HFFc6 (cell line): ENCODE data around the gene GAREM1. TPM values are rescaled to one million over a fixed set of nuclear protein-coding genes. Genes with fewer than 3 reads are reported as not detected.
"Not testable (repeated sequence)": the region's sequence is repeated elsewhere in the genome, so short reads cannot be mapped to it uniquely, and the experiment has no call there.

Experiments
- DNase-seq: peaks from one replicate; pipeline ENCODE4 v3.0.0-alpha.2; 2018
- H3K27ac Mint-ChIP-seq: 2 replicates; pipeline ENCODE4 v1.8.0; 2020; ENCODE audit warnings: mild to moderate bottlenecking, mixed read lengths
- H3K27me3 Mint-ChIP-seq: 2 replicates; pipeline ENCODE4 v1.8.0; 2021; ENCODE audit warnings: mild to moderate bottlenecking, moderate library complexity, mixed read lengths; ENCODE audit not compliant: insufficient read depth
- H3K36me3 Mint-ChIP-seq: 2 replicates; pipeline ENCODE4 v1.8.0; 2021; ENCODE audit warnings: low read depth, mixed read lengths
- H3K4me1 Mint-ChIP-seq: 2 replicates; pipeline ENCODE4 v1.8.0; 2020; ENCODE audit warnings: low read depth, mixed read lengths
- H3K4me3 Mint-ChIP-seq: 2 replicates; pipeline ENCODE4 v1.8.0; 2020; ENCODE audit warnings: mild to moderate bottlenecking, moderate library complexity, mixed read lengths
- H3K9me3 Mint-ChIP-seq: 2 replicates; pipeline ENCODE4 v1.8.0; 2020; ENCODE audit warnings: mild to moderate bottlenecking, mixed read lengths
- CTCF ChIP-seq: fragments of 200-600 bp; sonication (generic); IDR thresholded peaks from 2 replicates; pipeline ENCODE4 v1.5.0; 2021; ENCODE audit warnings: antibody characterized with exemption, mild to moderate bottlenecking
- total RNA-seq, 6 experiments: library from RNA; stranded (reverse); fragmentation: NEBNext Ultra II Directional; extraction: Animal tissue kit (Norgen Biotek cat#: 25700); gene quantifications; 2 replicates in 1 of 6; 3 replicates in 5 of 6; pipeline ENCODE4 v1.2.3, GENCODE V29; 2021

The GAREM1 gene
- total RNA-seq, 6 experiments from 2014 or later = 0.03 to 0.31 (median 0.08) TPM

DNA sequence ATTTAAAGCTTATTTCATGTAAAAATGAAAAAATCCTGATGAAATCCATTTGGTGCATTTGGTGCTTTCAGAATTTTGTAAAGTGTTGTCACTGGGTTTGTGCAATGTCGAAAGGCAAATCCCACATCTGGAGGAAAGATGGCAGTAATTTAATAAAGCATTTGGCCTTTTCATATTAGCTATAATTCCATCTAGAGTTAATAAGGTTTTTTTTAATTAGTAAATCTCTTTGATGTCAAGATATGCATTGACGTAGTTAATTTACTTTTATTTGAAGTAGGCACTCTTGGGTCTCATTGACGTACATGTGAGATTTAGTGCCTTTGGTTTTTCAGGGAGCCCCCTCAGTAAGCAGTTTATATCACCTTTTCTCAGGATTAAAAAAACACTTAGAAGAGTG is 12.3 kb upstream of the GAREM1 start:
- Mint-ChIP-seq H3K36me3 (no peaks in the 10 kb centered on the region), H3K4me3 (no peak overlapping the region), H3K27me3 (no peaks in the 10 kb centered on the region), H3K27ac (no peak overlapping the region), H3K4me1 (no peaks in the 10 kb centered on the region), H3K9me3 (no peaks in the 10 kb centered on the region; the same call in 1 of the 2 replicates)
- no peak for TF ChIP-seq CTCF
- no peak for DNase-seq

- Mint-ChIP-seq H3K27me3 (no peaks in the 10 kb centered on the region), H3K4me3 (no peak overlapping the region), H3K9me3 (no peaks in the 10 kb centered on the region; the same call in 1 of the 2 replicates), H3K36me3 (no peaks in the 10 kb centered on the region), H3K4me1 (no peaks in the 10 kb centered on the region), H3K27ac (no peak overlapping the region)
- no peak for TF ChIP-seq CTCF
- DNase-seq = no peak
These were observed 11.4 kb upstream of the GAREM1 start for GRCh38 chr18:32482117-32482516.

DNA sequence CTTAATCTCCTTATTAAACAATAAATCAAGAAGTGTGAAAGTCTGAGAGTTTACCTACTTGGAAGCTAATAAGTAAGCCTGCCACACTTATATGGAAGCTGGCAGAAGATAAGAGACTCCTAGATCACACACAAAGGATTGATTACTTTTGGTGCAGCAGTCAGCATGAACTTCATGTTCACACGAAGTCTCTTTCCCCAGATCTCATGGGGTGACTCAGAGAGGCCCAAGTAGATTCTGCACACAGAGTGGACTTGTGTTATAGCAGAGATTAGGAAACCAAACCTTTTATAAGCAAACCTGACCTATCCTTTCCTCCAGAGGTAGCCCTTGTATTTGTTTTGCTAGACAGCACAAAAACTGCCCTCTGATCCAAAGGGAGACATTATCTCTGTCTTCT is 9.9 kb upstream of the GAREM1 start:
- TF ChIP-seq CTCF = no peak
- no peak overlapping the region for H3K27ac Mint-ChIP-seq
- no peaks in the 10 kb centered on the region for H3K4me1 Mint-ChIP-seq
- no peaks in the 10 kb centered on the region for H3K36me3 Mint-ChIP-seq
- no peak overlapping the region for H3K4me3 Mint-ChIP-seq
- no peak for DNase-seq
- H3K27me3 Mint-ChIP-seq = no peaks in the 10 kb centered on the region
- no peaks in the 10 kb centered on the region; the same call in 1 of the 2 replicates for H3K9me3 Mint-ChIP-seq

GRCh38 chr18:32478807-32479206 is 8.1 kb upstream of the GAREM1 start:
- DNase-seq = no peak
- no peaks in the 10 kb centered on the region for H3K4me1 Mint-ChIP-seq
- peaks cover 2% of the 10 kb centered on the region; the same call in 1 of the 2 replicates for H3K27me3 Mint-ChIP-seq
- H3K27ac Mint-ChIP-seq = no peak overlapping the region
- H3K36me3 Mint-ChIP-seq = no peaks in the 10 kb centered on the region
- TF ChIP-seq CTCF = no peak
- no peaks in the 10 kb centered on the region for H3K9me3 Mint-ChIP-seq
- H3K4me3 Mint-ChIP-seq = no peak overlapping the region

GRCh38 chr18:32478317-32478716 is 7.6 kb upstream of the GAREM1 start:
- TF ChIP-seq CTCF = no peak
- no peak overlapping the region for H3K27ac Mint-ChIP-seq

GRCh38 chr18:32476106-32476505 is 5.4 kb upstream of the GAREM1 start:
- TF ChIP-seq CTCF = no peak
- H3K27ac Mint-ChIP-seq = no peak overlapping the region
- no peak for DNase-seq
- H3K36me3 Mint-ChIP-seq = no peaks in the 10 kb centered on the region
- H3K27me3 Mint-ChIP-seq = peaks cover 2% of the 10 kb centered on the region; the same call in 1 of the 2 replicates
- H3K4me3 Mint-ChIP-seq = no peak overlapping the region
- no peaks in the 10 kb centered on the region for H3K9me3 Mint-ChIP-seq
- no peaks in the 10 kb centered on the region for H3K4me1 Mint-ChIP-seq

More at GRCh38 chr18:32478317-32478716, 7.6 kb upstream of the GAREM1 start:
- H3K4me1 Mint-ChIP-seq = no peaks in the 10 kb centered on the region
- no peaks in the 10 kb centered on the region for H3K36me3 Mint-ChIP-seq
- H3K4me3 Mint-ChIP-seq = no peak overlapping the region
- H3K9me3 Mint-ChIP-seq = no peaks in the 10 kb centered on the region
- no peak for DNase-seq
- peaks cover 2% of the 10 kb centered on the region; the same call in 1 of the 2 replicates for H3K27me3 Mint-ChIP-seq

DNA sequence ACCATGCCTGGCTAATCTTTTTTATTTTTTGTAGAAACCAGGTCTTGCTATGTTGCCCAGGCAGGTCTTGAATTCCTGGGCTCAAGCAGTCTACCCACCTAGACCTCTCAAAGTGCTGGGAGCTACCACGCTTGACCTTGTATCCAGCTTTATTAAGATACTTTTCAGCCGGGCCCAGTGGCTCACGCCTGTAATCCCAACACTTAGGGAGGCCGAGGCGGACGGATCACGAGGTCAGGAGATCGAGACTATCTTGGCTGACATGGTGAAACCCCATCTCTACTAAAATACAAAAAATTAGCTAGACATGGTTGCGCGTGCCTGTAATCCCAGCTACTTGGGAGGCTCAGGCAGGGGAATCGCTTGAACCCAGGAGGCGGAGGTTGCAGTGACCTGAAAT is 4.4 kb upstream of the GAREM1 start:
- H3K36me3 Mint-ChIP-seq, H3K9me3 Mint-ChIP-seq, H3K27ac Mint-ChIP-seq, DNase-seq, H3K4me1 Mint-ChIP-seq, H3K27me3 Mint-ChIP-seq, H3K4me3 Mint-ChIP-seq: not testable (repeated sequence)
